ENCODE data around the gene ALPK3. TPM values are rescaled to one million over a fixed set of nuclear protein-coding genes. Genes with fewer than 3 reads are reported as not detected.

The ALPK3 gene
- polyA plus RNA-seq, 1 donor from 2014 or later, result not detected

GRCh38 chr15:84790676-84791075 is 26.5 kb upstream of the ALPK3 start:
- H3K9ac ChIP-seq (ENCODE audit: low read length), result no peak overlapping the region
- H3K79me2 ChIP-seq (replicated peaks; ENCODE audit: insufficient read depth, low read length), result no peaks in the 10 kb centered on the region
- no peak overlapping the region for H3K4me3 ChIP-seq (ENCODE audit: low read length)
- H4K20me1 ChIP-seq (ENCODE audit: insufficient read depth), result no peaks in the 10 kb centered on the region
- no peak overlapping the region for H3K27ac ChIP-seq (ENCODE audit: low read length)
- peaks cover 3% of the 10 kb centered on the region for H3K36me3 ChIP-seq (ENCODE audit: insufficient read depth, low read length)
- H3K27me3 ChIP-seq (ENCODE audit: insufficient read depth, low read depth, low read length), result no peaks in the 10 kb centered on the region
- no peaks in the 10 kb centered on the region for H3K9me3 ChIP-seq (ENCODE audit: low read length)
- no peak overlapping the region for H2AFZ ChIP-seq (ENCODE audit: low read depth, low read length)
- H3K9me2 ChIP-seq (ENCODE audit: insufficient read depth, low read length), result no peaks in the 10 kb centered on the region
- no peaks in the 10 kb centered on the region for H3F3A ChIP-seq (ENCODE audit: insufficient read depth, low read length, poor library complexity, severe bottlenecking)
- H3K4me2 ChIP-seq (ENCODE audit: low read length), result no peak overlapping the region
- TF ChIP-seq SMC3 (conservative IDR thresholded peaks at IDR 0.05; ENCODE audit: poor library complexity), result no peak
- TF ChIP-seq POLR2AphosphoS5 (IDR thresholded peaks at IDR 0.05), result no peak

GRCh38 chr15:84791763-84792162 is 25.4 kb upstream of the ALPK3 start:
- Histone ChIP-seq H3K36me3 (ENCODE audit: insufficient read depth, low read length) (peaks cover 3% of the 10 kb centered on the region), H3K9ac (ENCODE audit: low read length) (no peak overlapping the region), H3K27ac (ENCODE audit: low read length) (no peak overlapping the region), H3K4me2 (ENCODE audit: low read length) (no peak overlapping the region), H3F3A (ENCODE audit: insufficient read depth, low read length, poor library complexity, severe bottlenecking) (no peaks in the 10 kb centered on the region), H2AFZ (ENCODE audit: low read depth, low read length) (no peak overlapping the region), H3K9me3 (ENCODE audit: low read length) (no peaks in the 10 kb centered on the region), H3K9me2 (ENCODE audit: insufficient read depth, low read length) (no peaks in the 10 kb centered on the region), H4K20me1 (ENCODE audit: insufficient read depth) (no peaks in the 10 kb centered on the region), H3K27me3 (ENCODE audit: insufficient read depth, low read depth, low read length) (no peaks in the 10 kb centered on the region), H3K4me3 (ENCODE audit: low read length) (no peak overlapping the region), H3K79me2 (replicated peaks; ENCODE audit: insufficient read depth, low read length) (no peaks in the 10 kb centered on the region)
- no peak for TF ChIP-seq TAF1 (IDR thresholded peaks at IDR 0.05; ENCODE audit: low read depth)
- no peak for TF ChIP-seq CTCF (IDR thresholded peaks at IDR 0.05; ENCODE audit: poor library complexity, severe bottlenecking)
- no peak for TF ChIP-seq POLR2AphosphoS5 (IDR thresholded peaks at IDR 0.05)
- TF ChIP-seq REST (IDR thresholded peaks at IDR 0.05; ENCODE audit: borderline replicate concordance), result no peak
- no peak for TF ChIP-seq EP300 (conservative IDR thresholded peaks at IDR 0.05; ENCODE audit: poor library complexity, severe bottlenecking)
- TF ChIP-seq MXI1 (conservative IDR thresholded peaks at IDR 0.05; ENCODE audit: poor library complexity, severe bottlenecking), result no peak
- TF ChIP-seq SMC3 (conservative IDR thresholded peaks at IDR 0.05; ENCODE audit: poor library complexity), result no peak
- TF ChIP-seq EZH2 (IDR thresholded peaks at IDR 0.05; ENCODE audit: borderline replicate concordance, insufficient read depth, low read length, poor library complexity, severe bottlenecking), result no peak
- no peak for TF ChIP-seq RAD21 (conservative IDR thresholded peaks at IDR 0.05)
